D341Med (cell line): ENCODE measurements around the gene NAT8L.
"Not testable (repeated sequence)": the region's sequence is repeated elsewhere in the genome, so short reads cannot be mapped to it uniquely, and the experiment has no call there.

Experiments
- DNase-seq: peaks from one replicate; pipeline ENCODE4 v3.0.0; 2012; ENCODE audit warnings: low spot score

Gene NAT8L, protein sequence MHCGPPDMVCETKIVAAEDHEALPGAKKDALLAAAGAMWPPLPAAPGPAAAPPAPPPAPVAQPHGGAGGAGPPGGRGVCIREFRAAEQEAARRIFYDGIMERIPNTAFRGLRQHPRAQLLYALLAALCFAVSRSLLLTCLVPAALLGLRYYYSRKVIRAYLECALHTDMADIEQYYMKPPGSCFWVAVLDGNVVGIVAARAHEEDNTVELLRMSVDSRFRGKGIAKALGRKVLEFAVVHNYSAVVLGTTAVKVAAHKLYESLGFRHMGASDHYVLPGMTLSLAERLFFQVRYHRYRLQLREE

GRCh38 chr4:2059046-2059725 lies at the start of gene NAT8L:
TSS of gene NAT8L (plus strand) at chr4:2059327. CDS start at chr4:2059512, 185 bp downstream.
- peak; percentile 94 for DNase-seq

- peak; percentile 87 for DNase-seq
Observed at GRCh38 chr4:2009651-2010233, 49.4 kb upstream of the NAT8L start.

DNA sequence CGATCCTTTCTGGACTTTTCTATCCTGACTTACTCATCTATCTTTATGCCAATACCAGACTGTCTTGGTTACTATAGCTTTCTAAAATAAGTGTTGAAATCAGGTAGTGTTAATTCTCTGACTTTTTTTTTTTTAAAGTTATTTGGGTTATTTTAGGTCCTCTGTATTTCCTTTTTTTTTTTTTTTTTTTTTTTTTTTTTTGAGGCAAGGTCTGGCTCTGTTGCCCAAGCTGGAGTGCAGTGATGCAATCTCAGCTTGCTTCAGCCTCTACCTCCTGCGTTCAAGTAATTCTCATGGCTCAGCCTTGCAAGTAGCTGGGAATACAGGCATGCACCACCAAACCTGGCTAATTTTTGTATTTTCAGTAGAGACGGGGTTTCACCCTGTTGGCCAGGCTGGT lies 47.5 kb upstream of the NAT8L start:
- no peak for DNase-seq

DNA sequence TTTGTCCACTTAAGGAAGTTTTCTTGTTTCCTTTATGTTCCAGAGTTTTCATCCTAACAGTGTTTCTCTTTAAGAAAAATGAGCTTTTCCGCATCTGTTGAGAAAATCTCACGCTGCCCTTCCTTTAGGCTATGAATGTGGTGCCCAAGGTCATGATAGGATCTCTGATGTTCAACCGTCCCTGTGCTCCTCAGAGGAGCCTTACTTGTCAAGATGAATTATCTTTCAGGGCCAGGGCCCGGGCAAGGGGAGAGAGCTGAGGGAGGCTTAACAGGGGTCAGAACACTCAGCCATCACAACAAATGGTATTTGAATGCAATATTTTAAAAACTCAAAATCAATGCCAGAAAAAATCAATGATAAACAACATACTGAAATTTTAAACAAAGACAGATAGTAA lies 44.1 kb upstream of the NAT8L start:
- no peak for DNase-seq

DNA sequence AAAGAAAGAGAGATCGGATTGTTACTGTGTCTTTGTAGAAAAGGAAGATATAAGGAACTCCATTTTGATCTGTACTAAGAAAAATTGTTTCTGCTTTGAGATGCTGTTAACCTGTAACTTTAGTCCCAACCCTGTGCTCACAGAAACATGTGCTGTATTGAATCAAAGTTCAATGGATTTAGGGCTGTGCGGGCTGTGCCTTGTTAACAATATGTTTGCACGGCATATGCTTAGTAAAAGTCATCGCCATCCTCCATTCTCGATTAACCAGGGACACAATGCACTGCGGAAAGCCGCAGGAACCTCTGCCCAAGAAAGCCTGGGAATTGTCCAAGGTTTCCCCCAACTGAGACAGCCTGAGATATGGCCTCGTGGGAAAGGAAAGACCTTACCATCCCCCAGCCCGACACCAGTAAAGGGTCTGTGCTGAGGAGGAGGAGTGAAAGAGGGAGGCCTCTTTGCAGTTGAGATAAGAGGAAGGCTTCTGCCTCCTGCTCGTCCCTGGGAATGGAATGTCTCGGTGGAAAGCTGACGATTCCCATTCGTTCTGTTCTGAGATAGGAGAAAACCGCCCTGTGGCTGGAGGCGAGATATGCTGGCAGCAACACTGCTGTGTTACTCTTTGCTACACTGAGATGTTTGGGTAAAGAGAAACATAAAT lies 37.6 kb upstream of the NAT8L start:
- DNase-seq = not testable (repeated sequence)

GRCh38 chr4:2024683-2025082 lies 34.4 kb upstream of the NAT8L start:
- no peak for DNase-seq

DNA sequence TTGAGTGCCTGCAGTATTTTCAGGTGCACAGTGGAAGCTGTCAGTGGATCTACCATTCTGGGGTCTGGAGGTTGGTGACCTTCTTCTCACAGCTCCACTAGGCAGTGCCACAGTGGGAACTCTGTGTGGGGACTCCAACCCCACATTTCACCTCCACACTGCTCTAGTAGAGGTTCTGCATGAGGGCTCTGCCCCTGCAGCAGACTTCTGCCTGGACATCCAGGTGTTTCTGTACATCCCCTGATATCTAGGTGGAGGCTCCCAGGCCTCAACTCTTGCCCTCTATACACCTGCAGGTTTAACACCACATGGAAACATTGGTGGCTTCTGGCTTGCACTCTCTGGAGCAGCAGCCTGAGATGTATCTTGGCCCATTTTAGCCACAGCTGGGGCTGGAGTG lies 33.3 kb upstream of the NAT8L start:
- DNase-seq = no peak

DNA sequence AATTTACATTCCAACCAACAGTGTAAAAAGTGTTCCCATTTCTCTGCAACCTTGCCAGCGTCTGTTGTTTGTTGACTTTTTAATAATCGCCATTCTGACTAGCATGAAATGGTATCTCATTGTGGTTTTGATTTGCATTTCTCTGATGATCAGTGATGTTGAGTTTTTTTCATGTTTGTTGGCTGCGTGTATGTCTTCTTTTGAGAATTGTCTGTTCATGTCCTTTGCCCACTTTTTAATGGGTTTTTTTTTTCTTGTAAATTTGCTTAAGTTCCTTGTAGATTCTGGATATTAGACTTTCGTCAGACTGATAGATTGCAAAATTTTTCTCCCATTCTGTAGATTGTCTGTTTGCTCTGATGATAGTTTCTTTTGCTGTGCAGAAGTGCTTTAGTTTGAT lies 32.0 kb upstream of the NAT8L start:
- DNase-seq = not testable (repeated sequence)

GRCh38 chr4:2031161-2031560 lies 28.0 kb upstream of the NAT8L start:
- not testable (repeated sequence) for DNase-seq

DNA sequence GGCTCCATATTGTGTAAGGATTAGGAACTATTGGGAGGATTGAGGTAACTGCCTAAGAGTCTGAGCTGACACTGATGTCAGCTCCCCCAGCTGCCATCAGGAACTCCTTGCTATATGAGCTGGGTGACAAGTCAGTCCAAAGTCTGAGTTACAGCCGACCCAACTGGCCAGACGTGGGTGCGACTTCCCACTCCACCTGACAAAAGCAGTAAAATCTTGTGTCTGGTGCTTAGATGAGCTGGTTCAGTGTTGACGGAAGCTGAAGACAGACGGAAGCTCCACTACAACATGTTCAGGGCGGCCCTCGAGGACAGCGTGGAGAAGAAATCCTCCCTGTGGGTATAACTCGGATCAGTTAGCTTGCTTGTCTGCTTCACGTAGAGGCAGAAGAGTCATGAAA lies 22.8 kb upstream of the NAT8L start:
- DNase-seq = no peak

DNA sequence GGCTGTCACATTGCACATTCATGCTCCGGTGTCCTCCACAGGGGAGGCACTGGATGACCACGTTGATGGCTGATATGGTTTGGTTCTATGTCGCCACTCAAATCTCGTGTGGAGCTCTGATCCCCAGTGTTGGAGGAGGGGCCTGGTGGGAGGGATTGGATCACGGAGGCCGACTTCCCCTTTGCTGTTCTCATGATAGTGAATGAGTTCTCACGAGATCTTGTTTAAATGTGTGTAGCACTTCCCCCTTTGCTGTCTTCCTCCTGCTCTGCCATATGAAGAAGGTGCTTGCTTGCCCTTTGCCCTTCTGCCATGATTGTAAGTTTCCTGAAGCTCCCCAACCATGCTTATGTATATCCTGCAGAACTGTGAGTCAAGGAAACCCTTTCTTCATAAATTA lies 22.3 kb upstream of the NAT8L start:
- no peak for DNase-seq

DNA sequence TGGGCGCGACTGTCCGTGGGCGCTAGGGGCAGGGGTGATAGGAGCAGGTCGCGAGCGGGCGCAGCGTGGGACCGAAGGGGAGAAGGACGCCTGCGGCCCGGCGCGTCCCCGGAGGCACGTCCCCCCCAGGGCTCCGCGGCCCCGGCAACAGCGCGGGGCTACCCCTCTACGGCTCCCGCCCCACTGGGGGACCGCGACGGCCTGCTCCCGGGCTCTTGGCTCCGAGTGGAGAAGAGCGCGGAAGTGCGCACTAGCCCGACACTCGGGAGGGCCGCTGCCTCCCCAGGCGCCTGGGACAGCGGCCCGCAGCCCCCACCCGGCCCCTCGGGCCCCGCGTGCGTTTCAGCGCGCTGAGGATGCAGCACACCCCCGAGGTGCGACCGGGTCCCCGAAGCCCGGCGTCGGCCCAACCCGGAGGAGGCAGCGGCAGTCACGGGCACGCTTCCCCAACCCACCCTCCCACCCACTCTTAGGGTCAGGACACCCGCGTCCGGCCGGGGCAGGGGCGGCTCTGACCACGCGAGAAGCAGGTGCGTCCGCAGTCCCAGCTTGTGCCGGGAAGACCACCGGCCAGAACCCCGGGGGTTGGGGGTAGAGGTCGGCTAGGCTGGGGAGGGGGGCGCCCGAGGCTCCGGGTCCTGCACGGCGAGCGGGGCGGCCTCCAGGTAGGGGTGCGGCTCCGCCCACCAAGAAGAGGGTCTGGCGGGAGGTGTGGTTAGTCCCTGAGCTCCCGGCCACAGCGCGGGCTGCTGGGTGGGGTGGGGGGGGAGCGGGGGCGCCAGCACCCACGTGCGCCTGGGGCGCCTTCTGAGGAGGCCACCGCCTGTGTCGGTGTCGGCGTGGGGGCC lies 18.5 kb upstream of the NAT8L start:
- DNase-seq = peak; percentile 74

DNA sequence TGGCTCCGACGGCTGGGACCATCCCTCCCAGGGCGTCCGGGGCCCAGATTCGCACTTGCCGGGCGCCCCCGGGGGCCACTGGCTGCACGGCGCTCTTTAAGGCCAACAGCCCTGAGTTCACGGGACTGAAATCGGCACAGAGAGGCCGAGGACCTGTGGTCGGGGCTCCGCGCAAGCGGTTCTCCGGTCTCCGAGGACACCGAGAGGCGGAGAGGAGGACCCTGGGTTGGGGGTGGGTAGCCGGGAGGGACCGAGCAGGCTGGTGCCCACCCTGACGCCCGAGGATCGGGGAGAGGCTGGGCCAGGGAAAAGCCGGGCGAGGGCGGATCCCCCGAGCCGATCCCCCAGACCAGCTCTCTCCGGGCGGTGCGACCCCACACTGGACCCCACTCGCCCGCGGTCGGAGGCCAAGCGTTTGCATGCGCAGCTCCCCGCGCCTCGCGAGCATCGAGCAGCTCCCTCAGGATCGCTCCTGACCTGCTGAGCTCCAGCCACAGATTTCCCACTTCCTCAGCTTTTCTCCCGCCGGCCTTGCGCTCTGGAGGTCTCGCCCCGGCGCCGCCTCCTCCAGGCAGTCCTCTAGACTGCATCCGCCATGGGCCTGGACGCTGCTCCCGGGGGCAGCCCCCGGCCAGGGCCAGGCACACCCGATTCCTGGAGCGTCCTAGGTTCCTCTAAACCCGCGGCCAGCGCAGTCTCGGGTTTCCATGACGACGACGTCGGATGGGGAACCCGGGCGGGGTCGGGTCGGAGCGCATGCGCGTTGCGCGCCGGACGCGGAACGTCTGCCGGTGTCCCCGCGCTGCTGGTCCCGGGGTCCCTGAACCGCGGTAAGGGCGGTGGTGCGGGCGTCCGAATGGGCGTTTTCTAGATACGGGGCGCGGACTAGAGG lies 17.6 kb upstream of the NAT8L start:
- DNase-seq = peak; percentile 97

- DNase-seq = peak; percentile 82
Observed at GRCh38 chr4:2042204-2042946, 16.8 kb upstream of the NAT8L start.

GRCh38 chr4:2042947-2043395 lies 16.2 kb upstream of the NAT8L start:
- no peak for DNase-seq

GRCh38 chr4:2043396-2044118 lies 15.6 kb upstream of the NAT8L start:
- no peak for DNase-seq

DNA sequence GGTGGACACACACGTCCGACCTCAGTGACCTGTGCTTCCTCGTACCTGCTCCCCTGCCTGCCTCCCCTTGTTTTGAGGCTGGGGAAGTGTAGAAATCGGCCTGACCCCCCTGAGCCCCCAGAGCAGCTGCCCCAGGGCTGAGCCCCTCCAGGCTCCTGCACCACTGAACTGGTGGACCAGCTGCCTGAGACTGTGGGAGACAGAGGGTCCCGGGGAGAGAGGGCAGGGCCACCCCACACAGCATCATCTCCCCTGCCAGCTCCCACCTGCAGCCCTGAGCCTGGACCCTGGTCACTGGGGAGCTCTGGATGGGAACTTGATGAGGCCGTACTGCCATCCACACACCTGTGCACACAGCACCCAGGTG lies 15.0 kb upstream of the NAT8L start:
- DNase-seq = no peak

GRCh38 chr4:2044542-2045517 lies 14.3 kb upstream of the NAT8L start:
- no peak for DNase-seq
